Cerebellar cortex (tissue), 1 donor: ENCODE results near the gene PPP4R2.
"Not testable (repeated sequence)": the region's sequence is repeated elsewhere in the genome, so short reads cannot be mapped to it uniquely, and the experiment has no call there.

Source experiments
- DNase-seq: peaks from one replicate; pipeline ENCODE4 v3.0.0-alpha.2; 2015; ENCODE audit warnings: low spot score

PPP4R2 gene

DNA sequence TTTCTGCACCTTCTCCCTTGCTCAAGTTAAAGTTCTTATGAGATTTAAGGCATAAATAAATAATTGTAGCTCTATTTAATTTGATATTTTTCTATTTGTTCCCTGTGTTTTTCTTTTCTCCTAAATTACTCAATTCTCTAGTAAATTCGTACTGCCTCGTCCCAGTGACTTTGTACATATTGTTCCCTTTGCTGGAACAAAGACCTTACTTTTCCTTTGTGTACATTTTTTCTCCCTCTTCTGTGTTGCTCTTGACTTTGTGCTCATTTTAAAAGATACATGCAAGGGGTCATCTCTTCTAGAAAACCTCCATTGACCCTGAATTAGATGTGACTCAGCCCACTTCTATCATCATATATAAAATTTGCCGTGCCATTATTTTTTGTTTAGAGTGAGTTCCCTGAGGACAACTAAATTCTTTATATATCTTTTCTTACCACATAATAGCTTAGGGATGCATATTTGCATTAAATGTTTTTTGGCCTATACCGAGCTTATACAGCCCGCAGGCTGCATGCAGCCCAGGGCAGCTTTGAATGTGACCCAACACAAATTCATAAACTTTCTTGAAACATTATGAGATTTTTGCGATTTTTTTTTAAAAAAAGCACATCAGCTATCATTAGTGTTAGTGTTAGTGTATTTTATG is 29.6 kb downstream of the PPP4R2 start:
- no peak for DNase-seq

DNA sequence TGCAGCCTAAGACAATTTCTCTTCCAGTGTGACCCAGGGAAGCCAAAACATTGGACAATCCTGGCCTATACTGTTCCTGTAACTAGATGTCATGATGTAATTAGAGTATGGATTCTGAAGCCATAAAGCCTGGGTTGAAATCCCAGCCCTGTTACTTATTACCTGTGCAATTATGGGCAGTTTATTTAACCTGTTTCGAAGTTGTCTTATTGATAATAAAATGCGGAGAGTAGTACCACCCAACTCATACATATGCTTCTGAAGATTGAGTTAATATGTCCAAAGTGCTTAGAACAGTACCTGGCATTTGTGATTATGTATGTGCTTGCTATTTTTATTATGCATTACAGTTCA is 30.1 kb downstream of the PPP4R2 start:
- DNase-seq: no peak

DNA sequence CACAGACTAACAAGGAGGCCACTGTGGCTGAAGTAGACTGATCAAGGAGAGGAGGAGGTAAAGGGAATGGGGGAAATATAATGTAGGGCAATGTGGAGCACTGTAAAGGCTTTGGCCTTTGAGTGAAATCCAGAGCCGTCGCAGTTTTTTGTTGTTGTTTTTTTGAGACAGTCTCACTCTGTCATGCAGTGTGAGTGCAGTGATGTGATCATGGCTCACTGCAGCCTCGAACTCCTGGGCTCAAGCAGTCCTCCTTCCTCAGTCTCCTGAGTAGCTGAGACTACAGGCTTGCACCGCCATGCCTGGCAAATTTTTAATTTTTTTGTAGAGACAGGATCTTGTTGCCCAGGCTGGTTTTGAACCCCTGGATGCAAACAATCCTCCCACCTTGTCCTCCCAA is 32.2 kb downstream of the PPP4R2 start:
- DNase-seq: no peak

DNA sequence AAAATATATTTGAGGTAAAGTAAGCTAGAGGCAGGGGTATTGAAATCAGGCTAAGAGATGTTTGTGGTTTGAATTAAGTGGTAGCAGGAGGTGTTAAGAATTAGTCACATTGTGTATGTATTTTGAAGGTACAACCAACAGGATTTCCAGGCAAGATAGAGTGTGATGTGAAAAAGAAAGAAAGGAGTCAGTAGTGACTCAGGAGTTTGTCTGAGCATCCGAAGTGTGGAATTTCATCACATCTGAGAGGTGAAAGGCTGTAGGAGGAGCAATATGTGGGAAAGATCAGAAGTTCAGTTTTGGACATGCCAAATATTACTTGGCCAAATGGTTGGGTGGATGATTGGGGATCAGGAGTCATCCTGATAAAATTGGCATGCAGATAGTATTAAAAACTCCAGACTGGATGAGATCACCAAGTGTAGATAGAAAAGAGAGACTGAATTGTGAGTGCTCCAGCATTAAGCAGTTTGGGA is 32.7 kb downstream of the PPP4R2 start:
- DNase-seq: no peak

DNA sequence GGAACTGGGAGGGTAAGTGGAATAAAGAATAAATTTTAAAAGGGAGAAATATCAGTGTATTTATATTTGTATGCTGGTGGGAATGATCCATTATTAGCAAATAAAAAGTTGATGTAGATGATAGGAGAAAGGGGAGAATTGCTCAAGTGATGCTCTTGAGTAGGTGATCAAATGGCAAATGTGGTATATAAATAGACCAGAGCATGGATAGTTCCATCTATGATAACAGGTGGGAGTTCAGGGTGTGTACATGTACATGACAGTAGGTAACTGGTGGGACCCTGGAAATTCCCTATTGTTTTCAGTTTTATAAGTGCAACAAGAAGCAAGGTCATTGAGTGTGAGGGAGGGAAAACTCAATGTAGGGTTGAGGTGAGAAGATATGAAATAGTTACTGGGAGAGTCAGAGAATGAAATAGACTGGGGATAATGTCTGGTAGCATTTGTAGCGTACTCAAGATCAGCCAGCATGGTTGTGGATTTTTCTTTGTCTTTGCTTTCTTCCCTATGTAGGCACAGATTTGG is 33.5 kb downstream of the PPP4R2 start:
- no peak for DNase-seq

DNA sequence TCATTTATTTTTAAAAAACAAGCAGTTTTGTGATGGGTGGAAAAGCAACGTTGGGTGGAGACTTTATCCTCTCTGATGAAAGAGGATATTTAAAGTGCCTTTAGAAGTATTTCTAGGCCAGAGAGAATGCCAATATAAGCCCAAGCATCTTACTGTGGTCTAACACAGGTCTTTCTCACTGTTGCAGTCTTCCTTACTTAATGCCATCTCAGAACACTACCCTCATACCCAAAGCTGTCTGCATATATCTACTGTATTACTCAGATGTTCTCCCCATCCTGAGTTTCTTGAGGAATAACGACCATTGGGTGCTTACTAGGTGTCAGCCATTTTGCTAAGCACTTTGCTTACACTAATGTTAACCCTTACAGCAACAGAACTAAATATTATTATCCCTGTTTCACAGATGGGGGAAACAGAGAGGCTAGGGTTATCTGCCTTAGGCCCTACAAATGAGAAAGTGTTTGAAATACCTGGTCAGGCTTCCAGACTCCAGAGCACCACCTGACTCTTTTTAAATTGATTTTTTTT is 35.0 kb downstream of the PPP4R2 start:
- DNase-seq: no peak

DNA sequence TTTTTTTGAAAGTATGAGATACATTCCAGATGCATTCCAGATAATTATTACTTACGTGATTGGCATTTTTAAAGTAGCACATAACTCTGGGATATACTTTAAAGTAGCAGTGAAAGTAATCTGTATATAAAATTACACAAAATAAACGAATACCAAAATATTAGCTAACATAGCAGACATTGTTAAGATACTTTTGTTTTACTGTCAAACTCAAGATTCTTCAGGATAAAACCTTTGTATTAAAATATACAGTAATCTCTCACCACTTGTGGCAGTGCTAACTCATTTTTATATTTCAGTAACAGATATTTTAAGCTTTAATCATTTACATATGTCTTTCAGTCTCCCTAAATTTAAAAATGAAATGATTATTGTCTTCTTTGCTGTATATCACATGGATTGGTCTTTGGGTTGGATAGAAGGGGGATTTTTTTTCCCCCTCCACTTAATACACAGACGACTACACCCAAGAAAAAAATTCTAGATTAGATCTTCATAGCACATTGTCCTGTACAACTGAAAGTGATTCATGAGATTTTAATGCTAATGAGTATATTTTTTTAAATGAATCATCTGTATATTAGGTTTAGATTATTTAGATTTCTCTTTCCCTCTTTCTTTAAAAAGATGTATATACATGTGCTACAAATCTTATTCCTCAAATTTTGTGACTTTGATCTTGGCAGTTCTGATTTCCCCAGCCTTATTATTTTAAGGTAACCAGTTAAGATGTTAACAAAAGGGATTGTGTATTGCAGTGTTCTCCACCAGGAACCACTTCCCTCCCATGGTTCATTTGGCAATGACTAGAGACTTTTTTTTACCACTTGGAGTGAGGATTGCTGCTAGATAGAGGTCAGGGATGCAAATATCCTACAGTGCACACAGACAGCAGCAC is 40.3 kb downstream of the PPP4R2 start:
- peak; percentile 37 for DNase-seq

DNA sequence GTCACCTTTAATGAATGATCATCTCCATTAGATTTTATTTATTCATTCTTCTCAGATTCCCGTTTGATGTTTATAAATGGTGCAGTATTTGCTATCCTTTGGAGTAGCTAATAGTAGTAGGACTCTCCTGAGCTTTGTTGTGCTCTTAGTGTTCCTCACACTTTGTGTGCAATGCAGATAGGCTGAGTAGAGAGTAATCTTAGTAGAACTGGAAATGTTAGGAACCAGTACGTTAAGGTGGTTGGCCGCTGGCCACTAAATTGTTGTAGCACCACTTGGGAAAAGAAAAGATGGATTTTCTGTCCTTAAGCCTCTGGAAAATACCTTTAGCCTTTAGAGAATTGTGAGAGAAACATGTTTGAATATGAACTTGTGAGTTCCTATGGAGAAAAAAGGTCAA is 44.9 kb downstream of the PPP4R2 start:
- no peak for DNase-seq

DNA sequence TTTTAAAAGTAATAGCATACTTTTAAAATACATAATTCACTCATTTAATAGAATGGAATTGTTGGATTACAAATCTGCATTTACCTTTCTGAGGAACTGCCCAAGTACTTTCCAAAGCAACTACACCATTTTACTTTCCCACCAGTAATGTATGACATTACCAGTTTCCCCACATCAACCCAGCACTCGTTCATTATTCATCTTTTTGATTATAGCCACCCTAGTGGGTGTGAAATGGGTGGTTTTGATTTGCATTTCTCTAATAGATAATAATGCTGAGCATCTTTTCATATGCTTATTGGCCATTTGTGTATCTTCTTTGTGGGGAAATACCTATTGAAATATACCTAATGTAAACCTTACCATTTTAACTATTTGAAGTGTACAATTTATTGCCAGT is 46.8 kb downstream of the PPP4R2 start:
- DNase-seq: no peak

DNA sequence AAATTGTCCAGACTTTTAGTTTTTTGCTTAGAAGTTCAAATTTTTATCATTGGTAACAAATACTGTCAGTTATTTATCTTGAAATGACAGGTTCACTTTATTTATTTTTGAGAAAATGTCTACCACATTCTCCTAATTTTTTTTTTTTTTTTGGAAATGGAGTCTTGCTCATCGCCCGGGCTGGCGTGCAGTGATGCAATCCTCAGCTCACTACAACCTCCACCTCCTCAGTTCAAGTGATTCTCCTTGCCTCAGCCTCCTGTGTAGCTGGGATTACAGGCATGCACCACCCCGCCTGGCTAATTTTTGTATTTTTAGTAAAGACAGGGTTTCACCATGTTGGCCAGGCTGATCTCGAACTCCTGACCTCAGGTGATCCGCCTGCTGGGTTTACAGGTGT is 48.8 kb downstream of the PPP4R2 start:
- no peak for DNase-seq

DNA sequence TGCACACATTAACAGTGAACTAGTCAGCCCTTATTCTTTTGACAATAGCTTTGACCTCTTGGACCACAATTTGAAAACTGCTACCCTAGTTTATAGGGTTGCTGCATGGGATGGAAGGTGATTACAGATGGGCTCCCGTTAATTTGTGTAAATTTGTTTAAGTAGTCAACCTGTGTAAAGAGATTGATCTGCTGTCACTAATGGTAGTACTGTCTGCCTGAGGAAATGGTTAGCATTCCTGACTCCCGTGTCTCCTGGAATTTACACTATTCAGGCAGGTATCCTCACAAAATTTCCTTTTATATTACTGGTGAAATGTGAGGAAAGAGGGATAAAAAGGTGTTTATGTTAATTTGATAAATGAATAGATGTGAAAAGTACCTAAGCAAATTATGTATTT is 49.6 kb downstream of the PPP4R2 start:
- DNase-seq: no peak

DNA sequence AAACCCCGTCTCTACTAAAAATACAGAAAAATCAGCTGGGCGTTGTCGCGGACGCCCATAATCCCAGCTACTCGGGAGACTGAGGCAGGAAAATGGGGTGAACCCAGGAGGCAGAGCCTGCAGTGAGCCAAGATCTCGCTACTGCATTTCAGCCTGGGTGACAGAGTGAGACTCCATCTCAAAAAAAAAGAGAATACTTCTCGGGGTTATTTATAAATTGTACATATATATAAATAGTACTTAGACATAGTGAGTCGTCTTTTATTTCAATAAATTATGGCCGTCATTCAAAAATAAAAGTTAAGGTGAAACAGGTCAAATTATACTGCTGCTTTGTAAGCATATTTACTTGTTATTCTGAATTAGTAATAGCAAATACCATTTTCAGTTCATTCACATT is 52.7 kb downstream of the PPP4R2 start:
- no peak for DNase-seq

DNA sequence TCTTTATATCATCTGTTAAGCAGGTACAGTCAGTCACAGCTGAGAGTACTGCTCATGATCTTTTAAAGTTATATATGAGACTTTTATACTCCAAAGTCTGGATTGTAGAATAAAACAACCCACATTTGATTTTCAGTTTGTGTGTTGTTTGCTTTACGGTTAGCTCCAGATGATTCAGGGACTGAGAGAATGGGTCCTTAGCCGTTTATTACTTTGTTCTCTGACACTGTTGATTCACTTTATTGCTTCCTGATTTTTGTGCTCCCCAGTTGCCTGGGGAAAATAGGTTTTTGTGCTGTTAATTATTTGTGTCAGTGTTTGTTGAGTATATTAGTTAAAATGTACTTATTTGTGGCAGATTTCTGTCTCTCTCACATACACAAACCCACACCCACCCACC is 56.2 kb downstream of the PPP4R2 start:
- DNase-seq: no peak

DNA sequence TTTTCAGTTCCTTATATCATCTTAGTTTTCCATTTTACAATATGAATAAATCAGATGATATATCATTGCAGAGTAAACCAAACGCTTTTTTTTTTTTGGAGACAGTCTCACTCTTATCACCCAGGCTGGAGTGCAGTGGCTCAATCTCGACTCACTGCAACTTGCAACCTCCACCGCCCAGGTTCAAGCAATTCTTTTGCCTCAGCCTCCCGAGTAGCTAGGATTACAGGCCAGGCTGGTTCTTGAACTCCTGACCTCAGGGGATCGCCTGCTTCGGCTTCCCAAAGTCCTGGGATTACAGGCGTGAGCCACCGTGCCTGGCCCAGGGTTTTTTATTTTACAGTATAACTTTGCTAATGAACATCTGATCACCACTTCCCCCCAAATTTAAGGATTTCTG is 59.0 kb downstream of the PPP4R2 start:
- DNase-seq: no peak

DNA sequence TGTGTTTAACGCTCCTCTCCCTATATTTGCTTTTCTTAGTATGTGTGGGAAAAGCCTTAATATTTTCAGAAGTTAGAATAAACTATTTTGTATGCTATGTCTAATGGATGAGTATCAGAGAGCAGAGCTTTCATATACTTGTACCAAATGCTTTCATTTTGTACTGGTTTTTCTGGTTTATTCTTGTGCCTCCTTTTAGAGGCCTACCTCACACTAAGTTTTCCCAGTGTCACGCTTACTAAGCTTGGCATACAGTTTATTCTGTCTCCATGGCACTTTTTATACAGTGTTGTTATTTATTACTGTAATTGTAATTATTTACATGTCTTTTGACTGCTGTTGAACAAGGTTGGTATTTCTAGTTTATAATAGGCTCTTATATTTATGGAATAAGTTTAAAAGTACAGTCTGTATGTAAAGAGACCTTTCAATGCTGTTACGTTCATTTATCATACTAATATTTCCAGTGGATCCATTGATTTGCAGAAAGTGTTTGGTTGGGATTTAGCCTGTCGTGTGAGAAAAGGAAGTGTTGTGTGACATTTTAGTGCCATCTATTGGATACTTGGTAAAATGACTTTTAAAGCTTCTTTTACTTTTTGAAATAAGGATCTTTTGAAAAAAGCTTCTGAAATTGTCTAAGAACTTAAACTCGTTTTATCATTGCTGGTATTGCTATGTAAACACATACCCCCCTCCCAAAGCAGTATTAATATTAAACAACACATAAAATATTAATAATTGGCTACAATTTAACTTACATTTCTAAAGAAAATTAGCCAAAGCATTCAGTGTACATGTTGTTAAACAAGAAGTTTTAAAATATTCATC is 59.6 kb downstream of the PPP4R2 start:
- DNase-seq: peak; percentile 65

DNA sequence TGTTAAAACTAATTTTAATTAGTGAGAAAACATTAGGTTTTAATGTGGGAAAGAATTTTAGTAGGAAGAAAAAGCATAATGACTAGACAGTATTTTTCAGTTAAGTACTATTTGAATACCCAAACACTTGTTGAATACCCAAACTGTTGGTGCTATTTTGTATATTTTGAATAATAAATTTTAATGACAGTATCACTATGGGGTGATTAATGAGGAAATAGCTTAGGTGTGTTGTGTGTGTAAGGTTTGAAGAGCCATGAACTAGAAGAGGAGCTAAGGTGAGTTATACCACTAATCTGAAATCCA is 60.2 kb downstream of the PPP4R2 start:
- no peak for DNase-seq

DNA sequence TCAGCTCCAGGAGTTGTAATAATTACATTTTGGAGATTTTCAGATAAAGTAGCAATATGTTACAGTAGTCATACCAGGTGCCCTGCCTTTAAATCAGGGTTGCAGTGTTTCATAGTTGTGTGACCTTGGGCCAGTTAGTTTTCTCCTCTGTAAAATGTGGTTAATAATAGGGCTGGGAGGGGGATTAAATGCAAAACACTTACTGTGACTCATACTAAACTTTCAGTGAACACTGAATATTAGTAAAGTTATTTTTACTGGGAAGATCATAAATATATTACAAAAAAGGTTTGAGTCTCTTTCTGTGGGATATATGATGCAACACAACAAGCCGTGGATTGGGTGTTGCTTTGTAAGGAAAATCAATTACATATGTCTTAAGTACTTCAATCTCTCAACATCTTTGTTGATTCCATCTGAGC is 63.7 kb downstream of the PPP4R2 start:
- no peak for DNase-seq

DNA sequence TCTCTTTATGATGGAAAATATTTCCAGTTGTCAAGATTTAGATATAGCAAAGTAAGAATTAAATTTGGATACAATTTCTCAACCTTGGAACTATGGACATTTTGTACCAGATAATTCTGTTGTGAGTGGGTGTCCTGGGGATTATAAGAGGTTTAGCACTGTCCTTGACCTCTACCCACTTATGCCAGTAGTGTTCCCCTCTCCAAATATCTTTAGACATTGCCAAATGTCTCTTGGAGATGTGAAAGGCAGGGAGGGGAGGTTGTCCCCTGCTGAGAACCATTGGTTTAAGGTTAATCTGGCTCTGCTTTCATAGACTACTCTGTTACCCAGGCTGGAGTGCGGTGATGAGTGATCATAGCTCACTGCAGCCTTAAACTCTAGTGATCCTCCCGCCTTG is 64.8 kb downstream of the PPP4R2 start, which contains the start of gene EBLN2:
TSS of gene EBLN2 (plus strand) at position 244 of the 400 bp plus-strand sequence. CDS start 423 bp downstream, outside the sequence.
- no peak for DNase-seq

DNA sequence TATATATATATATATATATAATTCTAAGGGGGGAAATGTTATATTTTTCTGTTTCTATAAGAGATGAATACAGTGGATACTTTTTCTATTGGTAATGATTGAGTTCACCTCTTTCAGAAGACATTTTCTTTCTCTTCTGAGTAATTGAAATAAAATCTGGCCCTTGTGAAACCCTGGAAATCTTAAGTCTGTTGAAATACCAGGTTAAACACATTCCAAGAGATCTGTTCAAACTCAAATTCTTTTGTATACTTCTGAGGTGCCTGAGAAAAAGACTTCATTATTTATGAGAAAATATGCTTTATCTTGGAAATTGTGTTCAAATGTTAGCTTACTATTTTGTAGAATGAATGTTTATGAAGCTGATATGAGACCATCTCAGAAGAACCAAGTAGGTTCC is 69.6 kb downstream of the PPP4R2 start:
- not testable (repeated sequence) for DNase-seq

DNA sequence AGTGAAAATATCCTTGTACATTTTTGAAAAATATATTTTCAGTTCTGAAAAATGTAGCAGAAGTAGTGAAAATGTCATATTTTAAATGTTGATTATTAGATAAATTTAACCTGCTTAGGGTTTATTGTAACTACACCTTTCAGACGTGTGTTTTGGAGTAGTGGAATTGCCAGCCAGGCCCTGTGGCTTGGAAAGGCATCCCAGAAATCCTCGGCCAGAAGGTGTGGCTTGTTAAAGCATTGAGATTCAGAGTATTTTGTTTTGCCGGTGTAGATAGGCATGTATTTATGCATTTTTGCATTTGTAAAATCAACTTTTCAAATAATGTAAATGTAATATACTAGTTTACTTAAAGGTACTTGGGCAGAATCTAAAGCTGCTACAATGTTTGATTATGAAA is 71.8 kb downstream of the PPP4R2 start:
- no peak for DNase-seq

DNA sequence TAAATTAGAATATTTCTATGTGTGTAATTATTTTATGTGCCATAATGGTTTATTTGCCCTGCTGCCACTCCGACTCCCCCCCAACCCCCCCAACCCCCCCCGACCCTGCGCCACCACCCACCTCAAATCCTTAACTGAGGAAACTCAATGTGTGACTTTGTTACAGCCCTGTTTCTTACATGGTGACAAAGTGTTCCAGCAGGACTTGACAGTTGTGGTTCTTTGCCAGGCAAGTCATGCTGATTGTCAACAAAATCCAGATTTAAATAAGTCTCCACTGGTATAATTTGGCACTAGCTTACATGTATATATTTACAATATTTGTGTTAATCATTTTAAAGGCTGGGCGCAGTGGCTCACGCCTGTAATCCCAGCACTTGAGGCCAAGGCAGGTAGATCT is 72.6 kb downstream of the PPP4R2 start:
- DNase-seq: no peak

DNA sequence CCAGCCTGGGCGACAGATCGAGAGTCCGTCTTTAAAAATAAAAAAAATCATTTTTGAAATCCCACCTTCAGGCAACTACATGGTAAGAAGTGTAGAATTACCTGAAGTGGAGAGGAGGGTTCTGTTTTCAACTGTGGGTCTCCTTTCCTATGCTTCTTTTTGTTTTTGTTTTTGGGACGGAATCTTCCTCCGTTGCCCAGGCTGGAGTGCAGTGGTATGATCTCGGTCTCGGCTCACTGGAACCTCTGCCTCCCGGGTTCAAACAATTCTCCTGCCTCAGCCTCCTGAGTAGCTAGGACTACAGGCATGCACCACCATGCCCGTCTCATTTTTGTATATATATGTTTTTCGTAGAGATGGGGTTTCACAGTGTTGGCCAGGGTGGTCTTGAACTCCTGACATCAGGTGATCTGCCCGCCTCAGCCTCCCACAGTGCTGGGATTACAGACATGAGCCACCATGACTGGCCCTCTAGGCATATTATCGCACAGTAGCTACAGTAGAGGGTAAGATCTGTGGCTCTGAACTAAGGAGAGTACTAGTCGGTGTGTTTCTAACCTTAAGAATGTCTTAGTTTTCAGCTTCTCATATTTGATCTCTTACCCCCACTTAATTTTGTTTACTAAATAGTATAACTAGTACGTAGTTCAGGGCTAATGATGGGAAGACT is 73.3 kb downstream of the PPP4R2 start:
- DNase-seq: no peak
